IMR-90 (cell line): ENCODE data around the gene KIAA1328.

Experiments
- CTCF ChIP-seq: conservative IDR thresholded peaks from 2 replicates; pipeline ENCODE4 v1.5.1; 2012; ENCODE audit warnings: mild to moderate bottlenecking, low read depth, low read length, improper control_type of control experiment
- MAFK ChIP-seq: IDR thresholded peaks from 2 replicates; pipeline ENCODE4 v1.6.1; 2012; ENCODE audit warnings: low read depth, low read length, improper control_type of control experiment
- POLR2A ChIP-seq: IDR thresholded peaks from 2 replicates; pipeline ENCODE4 v1.6.1; 2012; ENCODE audit warnings: mild to moderate bottlenecking, low read depth, low read length

GRCh38 chr18:36950282-36950681, 121.4 kb downstream of the KIAA1328 start:
- TF ChIP-seq CTCF (no peak), MAFK (no peak), POLR2A (no peak)
